GM18520 (cell line): ENCODE data around the gene PHACTR2.
"Not testable (repeated sequence)": the region's sequence is repeated elsewhere in the genome, so short reads cannot be mapped to it uniquely, and the experiment has no call there.

Experiments used
- ATAC-seq: cut with Tn5 transposase; IDR thresholded peaks from one replicate; pipeline ENCODE4 v1.9.1; 2021; ENCODE audit not compliant: unreplicated experiment

PHACTR2 gene

GRCh38 chr6:143844006-143844405, 166.2 kb downstream of the PHACTR2 start:
- ATAC-seq = no peak

- ATAC-seq = no peak
Measured at GRCh38 chr6:143845033-143845432, 167.3 kb downstream of the PHACTR2 start.

GRCh38 chr6:143851706-143852105, 173.9 kb downstream of the PHACTR2 start:
- not testable (repeated sequence) for ATAC-seq

- ATAC-seq = not testable (repeated sequence)
Measured at GRCh38 chr6:143855057-143855456, 177.3 kb downstream of the PHACTR2 start.

GRCh38 chr6:143856762-143857161, 179.0 kb downstream of the PHACTR2 start:
- ATAC-seq = not testable (repeated sequence)

- ATAC-seq = no peak
Measured at GRCh38 chr6:143857651-143858050, 179.9 kb downstream of the PHACTR2 start.

GRCh38 chr6:143859891-143860660, 182.3 kb downstream of the PHACTR2 start:
- ATAC-seq = no peak

- ATAC-seq = no peak
Measured at GRCh38 chr6:143863771-143864170, 186.0 kb downstream of the PHACTR2 start.

GRCh38 chr6:143864234-143864633, 186.5 kb downstream of the PHACTR2 start, which contains the start of gene ZC2HC1B:
Gene ZC2HC1B, plus strand, starts transcription at chr6:143864474. Its CDS starts 66 bp downstream, at chr6:143864540.
- no peak for ATAC-seq

- no peak for ATAC-seq
Measured at GRCh38 chr6:143867236-143867635, 189.5 kb downstream of the PHACTR2 start.

- not testable (repeated sequence) for ATAC-seq
Measured at GRCh38 chr6:143868808-143869207, 191.0 kb downstream of the PHACTR2 start.

- not testable (repeated sequence) for ATAC-seq
Measured at GRCh38 chr6:143871202-143871730, 193.5 kb downstream of the PHACTR2 start.

GRCh38 chr6:143872201-143872600, 194.4 kb downstream of the PHACTR2 start:
- peak; percentile 99 for ATAC-seq

GRCh38 chr6:143873600-143873999, 195.8 kb downstream of the PHACTR2 start:
- not testable (repeated sequence) for ATAC-seq

GRCh38 chr6:143874503-143874902, 196.7 kb downstream of the PHACTR2 start:
- not testable (repeated sequence) for ATAC-seq

GRCh38 chr6:143877584-143878271, 200.0 kb downstream of the PHACTR2 start:
- no peak for ATAC-seq

GRCh38 chr6:143878272-143878760, 200.6 kb downstream of the PHACTR2 start:
- no peak for ATAC-seq

- ATAC-seq = no peak
Measured at GRCh38 chr6:143880412-143880811, 202.6 kb downstream of the PHACTR2 start.
